GM12891 (cell line): ENCODE measurements around the gene FHIP2A.

Source experiments
- POLR2A ChIP-seq: IDR thresholded peaks from 2 replicates; pipeline ENCODE4 v1.6.1; 2011; ENCODE audit warnings: low read depth, low read length, control low read depth
- POLR2AphosphoS5 ChIP-seq: IDR thresholded peaks from 2 replicates; pipeline ENCODE4 v1.6.1; 2011; ENCODE audit warnings: low read depth, low read length, control low read depth
- TAF1 ChIP-seq: IDR thresholded peaks from 2 replicates; pipeline ENCODE4 v1.6.1; 2011; ENCODE audit warnings: low read depth, low read length, control low read depth

DNA sequence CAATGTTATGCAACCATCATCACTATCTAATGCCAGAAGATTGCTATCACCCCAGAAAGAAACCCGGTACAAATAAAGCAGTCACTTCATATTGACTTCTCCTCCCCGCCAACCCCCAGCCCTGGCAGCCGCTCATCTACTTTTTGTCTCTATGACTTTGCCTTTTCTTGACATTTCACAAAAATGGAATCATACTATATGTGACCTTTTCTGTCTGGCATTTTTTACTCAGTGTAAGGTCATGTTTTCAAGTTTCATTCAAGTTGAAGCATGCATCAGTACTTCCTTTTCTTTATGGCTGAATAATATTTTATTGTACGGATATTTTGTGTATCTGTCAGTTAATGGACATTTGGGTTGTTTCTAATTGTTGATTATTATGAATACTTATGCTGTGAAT, 28.1 kb downstream of the FHIP2A start:
- TF ChIP-seq POLR2A (no peak), POLR2AphosphoS5 (no peak), TAF1 (no peak)
